Tongue (tissue), 2 donors: Measurements from ENCODE around the gene SEMA3D. TPM values are rescaled to one million over a fixed set of nuclear protein-coding genes. Genes with fewer than 3 reads are reported as not detected.
"Not testable (repeated sequence)": the region's sequence is repeated elsewhere in the genome, so short reads cannot be mapped to it uniquely, and the experiment has no call there.

Source experiments
- DNase-seq: peaks from one replicate; pipeline ENCODE4 v3.0.0-alpha.2; 2015
- total RNA-seq: library from RNA; depleted of rRNA; stranded (reverse); fragments of >200 nt; gene quantifications from one replicate; pipeline ENCODE4 v1.2.3, GENCODE V29; 2014

SEMA3D gene
- total RNA-seq, 1 donor from 2014 or later = 18.1 TPM

DNA sequence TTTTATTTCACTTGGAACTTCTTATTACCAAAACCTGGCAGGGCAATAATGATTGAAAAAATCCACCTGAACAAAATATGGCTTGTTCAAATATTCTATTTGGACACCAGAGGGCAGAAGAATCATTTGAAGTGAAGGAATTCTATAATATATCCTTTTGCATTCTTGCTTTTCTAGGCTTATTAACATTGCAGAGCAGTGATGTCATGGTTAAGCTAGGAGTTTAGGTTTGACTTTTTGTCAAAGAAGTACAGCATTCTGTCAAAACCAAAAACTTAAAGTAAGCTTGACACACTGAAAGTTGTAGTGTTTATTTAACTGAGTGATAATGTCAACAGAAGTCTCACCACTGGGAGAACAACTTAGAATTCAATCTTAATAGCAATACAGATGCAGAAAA, 156.0 kb downstream of the SEMA3D start:
- peak; percentile 78 for DNase-seq

DNA sequence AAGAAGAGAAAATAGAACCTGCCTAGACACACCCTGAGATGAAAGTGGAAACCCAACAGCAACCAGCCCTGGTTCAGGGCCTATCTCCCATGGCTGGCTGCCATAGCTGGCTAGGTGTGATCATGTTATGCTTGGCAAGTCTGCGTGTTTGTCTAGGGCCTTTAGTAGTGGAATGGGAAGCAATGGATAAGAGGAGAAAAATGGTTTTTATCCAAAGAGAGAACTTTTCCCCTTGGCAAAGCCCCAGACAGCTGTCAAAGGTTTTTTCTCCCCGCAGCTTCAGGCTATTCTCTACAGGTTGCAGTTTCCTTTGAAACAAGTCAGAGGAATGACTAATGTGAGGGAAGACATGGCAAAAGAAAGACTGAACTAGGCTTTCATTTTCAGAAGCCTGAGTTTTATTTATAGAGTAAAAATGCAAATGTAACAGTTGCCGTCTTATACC, 161.5 kb downstream of the SEMA3D start:
- DNase-seq = peak; percentile 44

DNA sequence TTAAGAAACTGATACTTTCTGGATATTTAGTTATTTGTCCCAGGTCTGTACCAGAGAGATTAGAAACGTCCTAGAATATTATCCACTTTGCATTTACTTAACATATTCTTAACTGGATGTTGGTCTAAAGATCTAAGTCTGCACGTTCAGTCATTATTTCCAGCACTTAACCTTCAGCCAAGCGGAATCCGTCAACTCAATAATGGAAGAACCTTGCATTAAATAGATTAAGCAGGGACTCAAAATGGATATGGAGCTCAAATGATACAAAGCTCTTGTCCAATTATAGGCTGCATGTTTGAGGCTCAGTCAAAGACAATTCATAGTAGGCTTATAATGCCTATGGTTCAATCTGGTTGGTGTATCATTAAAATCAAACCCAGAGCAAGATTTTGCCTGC, 162.9 kb downstream of the SEMA3D start:
- no peak for DNase-seq

DNA sequence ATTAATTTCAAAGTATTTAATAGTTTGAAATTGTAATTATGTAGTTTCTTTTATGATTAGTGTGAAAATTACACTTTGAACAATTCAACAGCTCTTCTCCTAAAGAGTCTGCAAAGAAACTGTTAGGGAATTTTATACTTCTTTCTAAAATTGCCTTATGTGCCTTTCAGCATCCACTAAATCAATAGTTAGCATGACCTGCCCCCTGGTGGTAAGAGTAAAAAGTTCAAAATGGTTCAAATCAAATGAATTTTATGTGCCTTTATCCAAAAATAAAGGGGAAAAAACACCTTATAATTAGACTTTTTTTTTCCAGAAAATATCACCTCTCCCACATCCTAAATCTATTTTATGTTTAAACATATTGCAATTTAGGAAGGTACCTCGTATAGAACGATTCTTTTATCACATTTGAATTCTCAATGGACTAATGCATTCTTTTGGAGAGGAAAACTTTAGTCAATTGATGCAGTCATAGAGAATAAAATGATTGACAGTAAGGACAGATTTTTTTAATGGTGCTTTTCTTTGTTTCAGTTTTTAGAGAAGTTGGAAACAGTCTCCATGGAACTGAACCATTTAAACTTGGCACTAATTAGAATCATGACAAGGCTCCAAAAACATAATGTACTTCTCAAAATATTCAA, 163.7 kb downstream of the SEMA3D start:
- peak; percentile 86 for DNase-seq

DNA sequence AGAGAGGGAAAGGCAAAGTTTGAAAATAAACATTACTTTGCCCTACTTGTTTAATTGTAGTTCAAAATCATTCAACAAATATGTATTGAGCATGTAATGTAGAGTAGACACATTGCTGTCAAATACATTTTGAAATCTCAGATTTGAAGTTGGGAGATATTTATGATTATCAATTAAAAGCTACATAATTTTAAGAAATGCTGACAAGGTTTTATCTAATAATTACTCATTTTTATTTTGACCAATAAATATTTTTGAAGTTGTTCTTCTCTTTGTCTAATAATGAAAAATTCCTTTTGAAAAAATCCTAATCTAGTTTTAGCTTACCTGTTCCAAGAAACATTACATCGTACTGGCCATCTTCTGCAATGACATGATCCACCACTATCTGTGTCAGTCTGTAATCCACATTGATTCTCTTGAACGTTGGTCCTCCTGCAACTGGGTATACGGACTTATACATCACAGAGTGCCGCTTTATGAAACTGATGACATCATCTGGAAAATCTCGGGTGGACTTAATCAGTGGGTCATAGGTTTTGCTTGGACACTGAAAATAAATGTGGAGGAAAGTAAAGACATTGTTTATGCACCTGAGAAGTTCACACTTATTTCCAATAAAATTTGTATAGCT, 164.7 kb downstream of the SEMA3D start:
- no peak for DNase-seq

DNA sequence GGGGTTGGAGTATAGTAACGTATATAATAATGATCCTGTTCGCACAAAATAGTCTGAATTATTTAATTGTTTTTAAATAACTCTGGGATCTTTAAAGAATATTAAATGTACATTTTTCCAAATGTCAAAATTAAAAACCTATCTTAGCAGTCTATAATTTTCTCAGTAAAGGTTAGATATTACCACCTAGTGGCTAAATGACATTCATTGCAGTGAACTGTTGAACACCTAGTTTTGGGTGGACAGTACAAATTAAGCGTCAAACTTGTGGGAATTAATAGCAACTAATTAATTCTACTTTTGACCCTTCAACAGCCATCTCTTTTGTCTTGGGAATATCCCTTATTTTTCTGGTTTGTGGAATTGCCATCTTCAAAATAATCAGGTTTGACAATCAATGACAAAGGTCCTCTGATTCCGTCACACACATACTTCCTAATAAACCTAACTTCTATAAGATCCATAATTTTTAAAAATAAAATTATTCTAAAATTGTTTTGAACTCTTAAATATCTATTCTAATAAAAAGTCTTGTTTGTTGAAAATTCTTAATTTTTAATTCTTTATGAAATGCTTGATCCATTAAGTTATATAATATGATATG, 165.7 kb downstream of the SEMA3D start:
- peak; percentile 36 for DNase-seq

DNA sequence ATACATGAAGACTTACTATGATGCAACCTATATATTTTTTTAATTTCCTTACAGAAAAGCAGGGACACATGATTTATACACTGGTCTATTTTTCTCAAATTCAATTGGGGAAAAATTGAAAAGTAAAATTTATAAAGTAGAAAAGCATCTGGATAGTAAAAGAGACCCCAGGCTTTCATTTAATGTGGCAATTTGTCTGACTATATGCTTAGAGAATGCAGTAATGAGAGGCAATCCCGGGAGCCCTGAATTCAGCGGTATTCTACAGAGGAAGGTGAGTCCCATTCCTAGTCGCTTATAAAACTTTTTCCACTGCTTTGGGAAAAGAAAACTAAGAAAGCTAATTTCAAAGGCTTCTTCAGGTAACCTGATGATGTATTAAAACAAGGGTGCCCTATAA, 167.1 kb downstream of the SEMA3D start:
- DNase-seq = no peak

DNA sequence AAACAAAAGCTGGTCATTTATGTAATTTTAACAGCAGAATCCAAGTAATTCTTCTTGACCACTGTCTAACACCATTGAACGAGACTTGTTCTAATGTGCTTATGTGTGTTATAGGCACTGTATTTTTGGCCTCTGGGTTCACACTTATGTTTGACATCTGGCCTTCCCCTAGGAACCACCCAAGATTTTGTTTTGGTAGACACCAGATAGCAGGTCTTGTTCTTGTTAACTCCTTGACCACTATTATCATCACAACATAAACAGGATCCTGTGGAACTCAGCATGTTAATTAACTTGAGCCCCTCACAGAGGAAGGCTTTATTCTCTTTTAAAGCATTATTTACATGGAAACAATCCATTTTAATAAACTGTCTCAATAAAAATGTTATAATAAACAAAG, 167.7 kb downstream of the SEMA3D start:
- no peak for DNase-seq

DNA sequence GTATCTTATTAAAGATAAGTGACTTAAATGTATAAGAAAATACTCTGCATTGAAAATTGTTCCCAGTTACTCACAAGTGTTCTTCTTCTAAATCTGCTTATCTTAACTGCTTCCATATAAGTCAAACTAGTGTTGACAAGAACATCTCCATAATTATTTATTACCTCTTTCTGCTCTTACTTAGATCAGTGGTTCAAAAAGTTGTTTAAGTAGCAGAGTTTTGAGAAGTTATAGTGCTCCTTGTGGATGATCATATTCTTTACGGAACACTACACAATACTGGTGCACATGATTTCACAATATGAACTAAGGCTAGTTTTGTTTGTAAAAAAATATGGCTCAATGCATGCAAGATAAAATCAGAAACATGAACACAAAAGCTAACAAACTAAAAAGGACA, 168.4 kb downstream of the SEMA3D start:
- no peak for DNase-seq

DNA sequence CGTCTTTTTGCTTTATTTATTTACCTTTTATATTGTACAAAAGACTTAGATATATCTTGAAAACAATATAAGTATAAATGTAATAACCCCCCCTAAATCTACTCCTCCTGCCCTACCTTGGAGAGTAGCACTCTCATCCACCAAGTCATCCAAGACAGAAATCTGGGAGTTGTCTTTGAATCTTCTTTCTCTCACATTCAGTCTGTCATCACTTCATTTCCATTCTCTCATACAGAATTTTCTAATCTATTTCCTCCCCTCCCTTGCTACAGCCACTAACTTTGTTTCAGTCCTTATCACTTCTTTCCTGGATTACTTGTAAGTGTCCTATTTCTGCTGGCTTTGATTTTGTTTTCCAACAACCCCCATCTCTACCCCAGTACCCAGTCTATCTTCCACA, 170.6 kb downstream of the SEMA3D start:
- DNase-seq = no peak

DNA sequence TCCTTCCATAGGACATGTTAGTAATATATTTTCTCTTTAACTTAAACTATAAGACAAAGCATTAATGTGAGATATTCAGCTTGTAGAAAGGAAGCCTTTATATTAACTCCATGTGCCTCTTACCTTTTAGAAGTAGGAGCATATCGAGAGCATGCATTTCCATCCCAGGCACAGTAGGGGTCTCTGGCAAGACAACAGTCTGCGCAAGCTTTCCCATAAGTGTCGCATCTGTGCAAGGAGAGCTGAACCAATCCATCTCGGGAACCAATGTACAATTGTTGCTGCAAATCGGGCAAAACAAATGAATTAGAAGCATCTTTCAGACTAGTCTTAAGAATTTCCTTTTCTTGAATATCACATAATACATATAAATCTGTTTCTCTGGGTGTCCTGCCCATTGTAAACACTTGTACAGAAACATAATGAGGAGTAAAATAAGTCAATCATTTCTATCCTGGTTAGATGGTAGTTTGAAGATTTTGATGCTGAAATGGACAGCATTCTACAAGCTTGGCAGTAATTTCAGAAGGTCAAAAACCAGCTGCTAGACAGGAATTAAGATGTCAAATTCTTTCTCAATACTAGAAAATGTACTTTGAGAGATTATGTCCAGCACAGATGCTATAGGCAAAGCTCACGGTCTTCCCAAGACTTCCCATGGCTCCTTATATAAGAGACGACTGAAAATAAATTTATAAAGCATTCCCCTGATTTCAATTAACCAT, 171.8 kb downstream of the SEMA3D start:
- DNase-seq = peak; percentile 83

DNA sequence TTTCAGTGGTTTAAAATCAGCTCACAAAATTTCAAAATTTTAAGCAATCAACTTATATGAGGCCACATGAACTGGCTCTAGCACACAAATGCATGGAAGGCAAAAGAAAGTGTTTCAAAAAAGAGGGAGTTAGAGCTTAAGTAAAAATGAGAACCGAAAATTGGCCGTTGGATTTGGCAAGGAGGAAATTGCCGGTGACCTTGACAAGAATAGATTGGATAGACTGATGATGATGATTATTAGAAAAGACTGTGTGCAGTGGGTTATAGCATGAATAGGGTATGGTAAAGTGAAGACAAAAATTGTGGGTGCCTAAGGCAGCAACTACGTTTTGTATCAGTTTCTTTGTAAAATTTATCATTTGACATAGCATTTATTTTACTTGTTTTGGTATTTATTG, 175.7 kb downstream of the SEMA3D start:
- DNase-seq = no peak

DNA sequence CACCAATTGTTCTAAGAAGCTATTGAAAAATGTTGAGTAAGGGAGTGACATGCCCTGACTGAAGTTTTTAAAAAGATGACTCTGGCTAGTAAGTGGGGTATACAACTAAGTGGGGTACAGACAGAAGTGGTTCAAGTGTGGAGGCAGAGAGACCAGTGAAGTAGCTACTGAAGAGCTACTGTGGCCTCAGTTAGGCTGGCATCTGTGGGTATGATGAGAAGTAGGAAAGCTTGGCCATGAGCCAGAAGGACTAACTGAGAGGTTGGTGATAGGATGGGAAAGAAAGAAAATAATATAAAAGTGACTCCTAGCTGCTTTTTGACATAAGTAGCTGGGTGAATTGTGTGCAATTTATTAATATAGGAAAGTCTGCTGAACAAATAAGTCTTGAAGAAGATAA, 176.6 kb downstream of the SEMA3D start:
- DNase-seq = no peak

DNA sequence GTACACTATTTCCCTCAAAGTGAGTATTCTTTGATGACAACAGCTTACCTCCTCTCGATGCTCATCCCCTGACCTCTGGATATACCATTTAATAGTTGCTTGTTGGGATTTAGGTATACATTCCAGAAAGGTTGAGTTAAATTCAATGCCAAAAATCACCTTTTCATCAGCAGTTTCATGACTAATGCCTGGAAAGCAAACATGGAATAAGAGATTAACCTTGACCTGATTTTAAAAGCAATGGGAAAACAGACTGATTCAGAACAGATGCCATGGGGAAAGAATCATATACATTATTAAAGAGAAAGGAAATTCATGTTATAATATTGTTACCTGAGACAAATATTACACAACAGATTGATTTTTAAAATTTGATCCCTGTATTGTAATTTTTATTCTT, 180.1 kb downstream of the SEMA3D start:
- DNase-seq = no peak

DNA sequence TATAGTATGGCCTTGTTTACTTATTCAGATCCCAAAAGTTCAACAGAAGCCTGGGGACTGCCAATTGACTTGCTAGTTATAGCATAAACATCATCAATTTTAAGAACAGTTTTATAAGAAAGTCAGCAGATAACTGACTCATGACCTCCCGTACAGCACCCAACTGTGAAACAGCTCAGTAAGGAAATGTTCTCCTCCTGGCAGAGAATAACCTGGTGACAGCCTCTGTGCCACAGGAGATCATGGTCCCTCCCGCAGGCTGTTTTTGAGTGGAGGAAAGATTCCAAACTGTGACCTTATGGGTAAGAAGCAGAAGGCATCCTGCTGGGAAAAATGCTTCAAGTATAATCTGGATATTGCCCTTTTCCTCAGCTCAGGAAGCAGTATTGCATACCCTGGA, 182.5 kb downstream of the SEMA3D start:
- no peak for DNase-seq

DNA sequence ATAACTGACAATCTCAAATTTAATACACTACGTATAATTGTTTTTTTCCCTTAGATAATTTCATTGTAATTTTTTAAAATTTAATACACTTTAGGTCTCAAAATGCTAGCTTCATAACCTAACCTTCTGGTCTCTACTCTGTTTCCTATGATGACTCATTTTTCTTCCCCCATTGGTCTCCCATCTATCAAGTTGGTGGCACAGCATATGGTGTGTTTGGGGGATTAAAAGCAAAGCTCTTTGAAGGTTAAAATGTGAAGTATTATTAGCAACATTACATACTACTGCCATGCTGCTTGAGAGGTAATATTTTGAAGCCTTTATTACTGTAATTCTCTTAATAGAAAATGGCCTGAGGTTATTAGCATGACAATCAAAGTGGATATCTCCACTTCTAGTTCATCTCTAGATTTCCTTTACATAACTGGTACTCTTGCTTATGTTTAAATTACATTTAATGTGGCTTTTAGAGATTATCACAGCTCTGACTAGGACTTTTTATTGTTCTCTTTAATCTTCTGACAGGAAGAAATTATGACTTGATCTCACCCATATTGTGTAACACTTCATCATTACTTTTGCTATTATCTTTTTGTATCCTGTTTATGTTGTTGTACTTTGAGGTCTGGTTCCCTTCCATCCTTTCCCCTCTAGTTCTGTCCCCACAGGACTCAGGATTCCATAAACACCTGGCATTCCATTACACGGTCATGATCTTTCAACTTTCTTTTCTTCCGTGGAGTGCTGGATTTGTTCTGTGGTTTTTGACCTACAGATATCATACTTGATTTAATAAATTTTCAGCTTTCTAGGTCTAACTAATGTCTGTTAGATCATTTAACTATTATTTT, 185.1 kb downstream of the SEMA3D start:
- DNase-seq = no peak

DNA sequence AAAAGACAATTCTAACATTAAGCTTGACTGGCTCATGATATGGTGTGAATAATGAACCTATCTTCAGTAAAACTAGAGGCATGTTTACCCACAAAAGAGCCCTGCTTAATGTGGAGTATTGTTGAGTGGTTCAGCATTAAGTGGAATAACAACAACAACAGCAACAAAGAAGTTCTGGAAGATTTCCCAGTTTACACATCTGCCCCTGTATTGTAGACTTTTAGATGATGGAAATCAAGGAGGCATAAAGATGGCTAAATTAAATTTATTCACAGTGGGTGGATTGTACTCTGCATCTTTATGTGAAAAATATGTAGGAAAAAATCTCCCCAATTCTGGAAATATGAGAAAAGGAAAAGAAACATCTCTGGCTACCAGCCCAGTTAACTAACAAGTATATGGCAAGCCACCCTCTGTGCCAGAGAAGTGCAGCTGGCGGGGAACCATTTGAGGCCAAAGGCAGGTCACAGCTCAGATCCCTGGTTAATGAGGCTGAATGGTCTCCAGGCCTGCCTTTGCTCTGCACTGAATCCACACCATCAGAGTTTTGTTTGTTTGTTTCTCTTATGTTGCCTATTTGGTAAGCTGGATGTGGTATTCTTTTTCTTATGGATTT, 186.0 kb downstream of the SEMA3D start:
- peak; percentile 93 for DNase-seq

DNA sequence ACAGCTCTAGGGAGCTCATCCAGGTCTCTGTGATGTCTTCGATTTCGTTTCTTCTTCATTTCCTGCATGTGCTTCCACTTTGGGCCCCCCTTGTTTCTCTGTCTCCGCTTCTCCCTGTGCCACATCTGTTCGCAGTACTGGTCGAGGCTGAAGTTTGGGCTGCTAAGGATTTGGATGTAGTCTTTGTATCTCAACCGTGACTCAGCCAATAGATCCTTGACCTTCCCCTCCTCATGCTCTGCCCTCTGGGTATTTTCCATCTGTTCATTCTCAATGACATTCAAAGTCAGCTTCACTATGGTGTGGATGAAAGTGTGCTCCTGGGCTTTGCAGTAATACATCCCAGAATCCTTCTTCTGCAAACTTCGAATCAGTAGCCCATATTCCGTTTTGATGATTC, 187.4 kb downstream of the SEMA3D start:
- DNase-seq = no peak

DNA sequence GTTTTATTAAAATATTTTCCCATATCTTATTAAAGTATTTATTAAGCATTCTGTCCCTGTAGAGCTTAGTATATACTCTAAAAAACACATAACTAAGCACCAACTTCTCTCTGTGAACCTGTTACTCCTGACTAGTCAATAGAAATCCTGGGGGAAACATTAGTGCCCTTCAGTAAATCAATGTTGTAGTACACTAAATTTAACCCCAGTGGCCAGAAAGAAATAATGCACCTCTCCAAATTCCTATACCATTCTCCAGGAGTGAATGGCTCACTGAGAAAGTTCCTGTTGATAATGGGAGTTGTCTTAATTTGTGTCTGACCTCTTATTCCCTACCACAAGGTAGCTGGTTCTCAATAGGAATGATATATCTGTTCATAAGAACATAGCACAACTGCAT, 188.2 kb downstream of the SEMA3D start:
- no peak for DNase-seq

DNA sequence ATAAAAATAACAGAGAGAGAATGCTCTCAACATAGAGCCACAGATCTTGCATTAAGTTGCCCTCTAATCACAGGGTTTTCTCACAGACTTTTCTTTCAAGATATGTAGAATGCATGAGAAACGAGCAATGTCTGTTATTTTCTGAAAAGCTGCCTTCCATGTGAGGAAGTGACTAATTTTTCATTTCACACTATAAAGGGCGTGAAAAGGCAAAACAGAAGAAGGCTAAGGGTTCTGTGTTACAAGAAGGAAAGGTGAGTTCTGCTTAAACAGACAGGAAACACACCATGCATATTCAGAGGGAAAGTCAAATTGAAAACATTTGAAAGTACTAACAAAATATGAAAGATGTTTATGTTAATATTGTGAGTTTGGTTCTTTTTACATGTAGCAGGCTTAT, 189.2 kb downstream of the SEMA3D start:
- DNase-seq = peak; percentile 21

DNA sequence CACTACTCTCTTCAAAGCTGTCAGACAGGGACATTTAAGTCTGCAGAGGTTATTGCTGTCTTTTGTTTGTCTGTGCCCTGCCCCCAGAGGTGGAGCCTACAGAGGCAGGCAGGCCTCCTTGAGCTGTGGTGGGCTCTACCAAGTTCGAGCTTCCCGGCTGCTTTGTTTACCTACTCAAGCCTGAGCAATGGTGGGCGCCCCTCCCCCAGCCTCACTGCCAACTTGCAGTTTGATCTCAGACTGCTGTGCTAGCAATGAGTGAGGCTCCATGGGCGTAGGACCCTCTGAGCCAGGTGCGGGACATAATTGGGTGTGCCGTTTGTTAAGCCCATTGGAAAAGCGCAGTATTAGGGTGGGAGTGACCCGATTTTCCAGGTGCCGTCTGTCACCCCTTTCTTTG, 193.9 kb downstream of the SEMA3D start:
- not testable (repeated sequence) for DNase-seq
